D721Med (cell line): ENCODE results near the gene CTNNA3.

Source experiments
- DNase-seq: peaks from one replicate; pipeline ENCODE4 v3.0.0; 2011; ENCODE audit warnings: low spot score; ENCODE audit not compliant: insufficient read length
- FAIRE-seq: peaks from 2 replicates; lab custom pipeline; 2011; peaks lifted over from hg19 to GRCh38; lab: Jason Lieb, UNC
- CTCF ChIP-seq: IDR thresholded peaks from 2 replicates; pipeline ENCODE4 v1.5.1; 2012; ENCODE audit warnings: mild to moderate bottlenecking, control low read depth; ENCODE audit not compliant: insufficient read depth; ENCODE audit errors: missing control alignments

The CTNNA3 gene

GRCh38 chr10:66680886-66681285, 1015.1 kb downstream of the CTNNA3 start:
- no peak for TF ChIP-seq CTCF
- FAIRE-seq, result no peak
- no peak for DNase-seq

DNA sequence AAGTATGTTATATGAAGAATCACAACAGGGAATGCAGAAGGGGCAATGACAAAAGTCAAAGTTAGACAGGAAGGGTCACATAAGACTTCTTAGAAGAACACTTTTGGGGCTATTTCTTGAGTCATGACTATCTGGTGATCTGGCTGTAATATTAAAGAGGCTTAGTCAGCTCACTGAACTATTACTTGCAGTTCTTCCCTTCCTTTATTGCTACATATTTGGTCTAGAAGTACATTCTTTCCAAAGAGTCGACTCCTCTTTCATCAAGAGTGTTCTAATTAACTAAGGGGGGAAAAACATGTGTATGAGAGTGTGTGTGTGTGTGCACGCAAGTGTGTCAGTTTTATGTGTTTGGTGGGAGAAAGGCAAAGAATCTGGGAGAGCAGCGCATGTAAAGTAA, 1017.5 kb downstream of the CTNNA3 start:
- FAIRE-seq, result no peak
- DNase-seq, result no peak
- TF ChIP-seq CTCF, result no peak

DNA sequence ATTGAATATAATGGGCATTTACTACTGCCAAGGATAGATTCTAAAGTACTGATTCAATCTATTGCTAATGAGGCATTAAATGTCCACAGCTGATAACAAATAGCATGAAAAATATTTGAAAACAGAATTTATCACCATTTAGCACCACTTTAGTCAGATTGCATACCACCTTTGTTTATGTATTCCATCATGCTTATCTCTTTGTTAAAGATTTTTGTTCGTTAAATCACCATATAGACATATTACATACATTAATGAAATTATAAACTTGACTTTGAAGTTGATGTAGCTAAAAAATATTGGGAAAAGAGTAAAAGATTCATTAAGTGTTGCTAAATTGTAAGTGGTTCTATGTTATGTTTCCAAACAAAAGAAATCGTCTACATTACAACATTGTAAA, 1022.9 kb downstream of the CTNNA3 start:
- FAIRE-seq (no peak), DNase-seq (no peak)

GRCh38 chr10:66671562-66671961, 1024.4 kb downstream of the CTNNA3 start:
- FAIRE-seq (no peak), DNase-seq (no peak)
- no peak for TF ChIP-seq CTCF

More for the DNA sequence above, 1022.9 kb downstream of the CTNNA3 start:
- TF ChIP-seq CTCF, result no peak

GRCh38 chr10:66671064-66671463, 1024.9 kb downstream of the CTNNA3 start:
- no peak for TF ChIP-seq CTCF
- DNase-seq (no peak), FAIRE-seq (no peak)

- FAIRE-seq (no peak), DNase-seq (no peak)
- TF ChIP-seq CTCF, result no peak
Observed at GRCh38 chr10:66656499-66656898, 1039.5 kb downstream of the CTNNA3 start.

DNA sequence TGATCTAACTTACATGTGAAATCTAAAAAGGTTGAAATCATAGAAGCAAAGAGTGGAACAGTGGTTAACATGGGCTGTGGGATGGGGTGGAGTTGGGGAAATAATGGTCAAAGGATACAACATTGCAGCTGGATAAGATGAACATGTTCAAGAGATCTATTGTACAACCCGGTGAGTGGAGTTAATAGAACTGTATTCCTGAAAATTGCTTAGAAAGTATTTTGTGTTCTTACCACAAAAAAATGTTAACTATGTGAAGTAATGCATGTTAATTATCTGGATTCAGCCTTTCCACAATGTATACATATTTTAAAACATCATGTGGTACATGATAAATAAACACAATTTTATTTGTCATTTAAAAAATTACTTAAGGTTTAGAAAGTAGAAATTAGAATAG, 1041.1 kb downstream of the CTNNA3 start:
- DNase-seq (no peak), FAIRE-seq (no peak)
- no peak for TF ChIP-seq CTCF
